NB4 (cell line): ENCODE results near the gene KCNJ5.

ENCODE experiments used
- DNase-seq: peaks from one replicate; pipeline ENCODE4 v3.0.0; 2010; ENCODE audit warnings: low read depth
- H3K4me3 ChIP-seq: one replicate; pipeline ENCODE4 v1.5.1; 2011; ENCODE audit warnings: mild to moderate bottlenecking, low read depth, low read length, moderate library complexity
- MAX ChIP-seq: IDR thresholded peaks from 2 replicates; pipeline ENCODE4 v1.6.1; 2011; ENCODE audit warnings: low read depth, low read length
- MYC ChIP-seq: IDR thresholded peaks from 2 replicates; pipeline ENCODE4 v1.6.1; 2011; ENCODE audit warnings: low read depth, low read length
- POLR2A ChIP-seq: IDR thresholded peaks from 2 replicates; pipeline ENCODE4 v1.6.1; 2011; ENCODE audit warnings: mild to moderate bottlenecking; ENCODE audit not compliant: insufficient read length; ENCODE audit errors: extremely low read depth
- TF ChIP-seq, protein P1 (sequence below): IDR thresholded peaks from one replicate; pipeline ENCODE4 v1.5.1; 2012; ENCODE audit warnings: low read depth, low read length

The KCNJ5 gene

DNA sequence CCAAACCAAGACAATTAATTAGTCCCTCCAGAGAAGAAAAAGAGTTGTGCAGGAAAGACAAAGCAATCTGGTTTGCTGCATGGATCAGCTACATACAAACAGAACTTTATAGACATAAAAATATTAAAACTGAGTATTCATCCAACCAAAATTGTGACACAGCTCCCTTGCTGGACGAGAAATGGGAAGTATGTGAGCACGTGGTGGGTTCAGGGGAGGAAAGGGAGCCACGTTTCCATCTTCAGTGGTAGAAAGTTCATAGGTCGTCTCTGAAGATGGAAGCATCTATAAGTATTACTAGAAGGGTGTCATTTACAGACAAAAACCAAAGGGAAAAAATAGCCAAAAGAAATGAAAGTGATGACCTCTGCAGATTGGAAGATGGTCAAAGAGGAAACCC is 7.1 kb upstream of the KCNJ5 start:
- TF ChIP-seq POLR2A, result no peak
- TF ChIP-seq MAX, result peak; percentile 70
- H3K4me3 ChIP-seq, result no peak overlapping the region

DNA sequence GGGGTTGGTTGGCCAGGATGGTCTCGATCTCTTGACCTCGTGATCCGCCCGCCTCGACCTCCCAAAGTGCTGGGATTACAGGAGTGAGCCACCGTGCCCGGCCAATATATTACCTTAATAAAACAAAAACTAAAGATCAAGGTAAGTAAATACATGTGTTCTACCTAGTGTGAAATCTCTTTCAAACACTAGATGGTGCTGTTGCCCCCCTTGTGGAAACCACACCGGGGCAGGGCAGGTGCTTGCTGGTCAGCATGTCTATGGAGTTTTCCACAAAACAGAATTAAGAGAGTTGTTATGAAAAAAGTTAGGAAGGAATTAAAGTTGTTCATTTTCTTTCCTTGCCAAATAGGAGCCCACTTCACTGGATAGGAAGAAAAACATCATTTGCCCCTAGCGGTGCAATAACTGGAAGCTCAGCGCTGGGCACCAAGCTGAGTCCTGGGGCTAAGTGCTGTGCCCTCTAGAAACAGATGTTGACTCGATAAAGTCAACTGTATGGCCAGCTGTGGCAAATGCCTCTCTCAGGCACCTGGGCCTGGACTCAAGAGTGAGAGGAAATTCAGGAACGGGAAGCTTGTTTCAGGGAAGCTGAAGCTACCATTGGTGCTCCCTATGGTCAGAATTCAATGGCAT is 6.3 kb upstream of the KCNJ5 start:
- TF ChIP-seq POLR2A (no peak), MAX (peak; percentile 86), MYC (peak; percentile 65; the same call in 1 of the 2 replicates)
- TF ChIP-seq, protein P1, sequence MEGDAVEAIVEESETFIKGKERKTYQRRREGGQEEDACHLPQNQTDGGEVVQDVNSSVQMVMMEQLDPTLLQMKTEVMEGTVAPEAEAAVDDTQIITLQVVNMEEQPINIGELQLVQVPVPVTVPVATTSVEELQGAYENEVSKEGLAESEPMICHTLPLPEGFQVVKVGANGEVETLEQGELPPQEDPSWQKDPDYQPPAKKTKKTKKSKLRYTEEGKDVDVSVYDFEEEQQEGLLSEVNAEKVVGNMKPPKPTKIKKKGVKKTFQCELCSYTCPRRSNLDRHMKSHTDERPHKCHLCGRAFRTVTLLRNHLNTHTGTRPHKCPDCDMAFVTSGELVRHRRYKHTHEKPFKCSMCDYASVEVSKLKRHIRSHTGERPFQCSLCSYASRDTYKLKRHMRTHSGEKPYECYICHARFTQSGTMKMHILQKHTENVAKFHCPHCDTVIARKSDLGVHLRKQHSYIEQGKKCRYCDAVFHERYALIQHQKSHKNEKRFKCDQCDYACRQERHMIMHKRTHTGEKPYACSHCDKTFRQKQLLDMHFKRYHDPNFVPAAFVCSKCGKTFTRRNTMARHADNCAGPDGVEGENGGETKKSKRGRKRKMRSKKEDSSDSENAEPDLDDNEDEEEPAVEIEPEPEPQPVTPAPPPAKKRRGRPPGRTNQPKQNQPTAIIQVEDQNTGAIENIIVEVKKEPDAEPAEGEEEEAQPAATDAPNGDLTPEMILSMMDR, result peak; percentile 55
- DNase-seq, result peak; percentile 78
- no peak overlapping the region for H3K4me3 ChIP-seq

More for the DNA sequence above, 7.1 kb upstream of the KCNJ5 start:
- DNase-seq, result no peak

DNA sequence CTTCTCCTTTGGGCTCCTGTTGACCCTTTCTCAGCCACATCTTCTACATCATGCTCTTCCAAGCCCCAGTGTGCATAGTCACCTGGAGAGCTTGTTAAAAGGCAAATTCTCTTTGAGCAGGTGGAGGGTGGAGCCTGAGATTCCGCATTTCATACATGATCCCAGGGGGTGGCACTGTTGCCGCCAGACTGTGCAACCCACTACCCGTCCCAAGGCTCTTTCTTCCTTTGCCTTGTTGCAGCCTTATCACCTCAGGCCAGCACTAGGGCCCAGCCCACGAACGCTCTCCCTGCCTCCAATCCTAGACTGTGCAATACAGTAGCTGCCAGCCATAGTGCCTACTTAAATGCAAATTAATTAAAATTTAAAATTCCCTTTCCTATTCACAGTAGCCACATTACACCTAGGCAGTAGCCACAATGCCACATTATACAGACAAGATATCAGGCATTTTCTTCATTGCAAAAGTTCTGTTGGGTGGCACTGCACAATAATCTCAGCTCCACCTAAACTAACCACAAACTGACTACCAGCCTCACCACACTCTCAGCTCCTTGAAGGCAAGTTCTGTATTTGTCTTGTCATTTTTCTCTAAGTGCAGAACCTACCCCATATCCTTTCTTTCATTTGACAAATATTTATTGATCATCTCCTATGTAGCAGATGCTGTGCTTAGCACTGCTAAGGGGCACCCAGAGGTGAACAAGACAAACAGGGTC is 4.6 kb upstream of the KCNJ5 start:
- no peak for TF ChIP-seq POLR2A
- TF ChIP-seq MAX, result no peak
- TF ChIP-seq, protein P1, result peak; percentile 52
- TF ChIP-seq MYC, result no peak
- no peak overlapping the region for H3K4me3 ChIP-seq
- DNase-seq, result peak; percentile 66

DNA sequence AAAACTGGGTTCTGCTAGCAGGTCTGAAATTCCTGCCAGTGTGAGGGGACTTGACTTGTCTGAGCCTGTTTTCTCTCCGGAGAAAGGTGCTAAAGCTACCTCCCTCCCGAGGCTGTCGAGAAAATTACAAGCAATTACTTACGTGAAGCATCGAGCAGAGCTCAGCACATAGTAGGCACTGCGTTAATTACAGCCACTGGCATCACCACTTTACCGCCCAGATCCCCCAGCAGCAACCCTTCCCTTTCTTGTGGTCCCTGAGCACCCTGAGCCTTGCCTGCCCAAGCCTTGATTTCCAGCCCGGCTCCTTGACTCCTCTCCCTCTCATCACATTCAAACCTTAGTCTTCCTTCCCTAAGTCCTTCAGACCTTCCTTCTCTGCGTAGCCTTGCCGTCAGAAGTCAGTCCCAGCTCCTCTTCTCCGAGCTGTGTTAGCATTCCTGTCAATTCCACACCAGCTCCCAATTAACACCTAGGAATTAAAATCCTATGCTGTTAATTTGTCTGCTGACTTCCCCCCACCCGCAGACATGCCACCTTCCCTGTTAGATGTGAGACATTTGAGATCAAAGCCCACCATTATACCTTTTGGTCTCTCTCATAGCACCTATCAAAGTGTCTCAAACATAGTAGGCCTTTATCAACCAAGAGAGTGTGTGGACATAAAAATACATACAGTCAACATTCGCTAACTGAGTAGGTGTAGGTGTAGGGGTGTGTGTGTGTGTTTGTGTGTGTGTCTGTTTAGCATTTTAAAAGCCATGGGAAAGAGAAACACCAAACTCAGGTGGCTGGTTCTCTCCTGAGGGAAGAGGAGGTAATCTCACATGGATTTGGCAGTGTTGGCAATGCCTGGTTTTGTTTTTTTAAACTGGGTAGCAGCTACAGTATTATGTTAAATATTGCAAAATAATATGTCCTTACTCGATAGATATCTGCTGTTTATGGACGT is 2.8 kb upstream of the KCNJ5 start:
- DNase-seq, result no peak
- H3K4me3 ChIP-seq, result no peak overlapping the region
- TF ChIP-seq POLR2A, result no peak
- TF ChIP-seq, protein P1, result no peak
- no peak for TF ChIP-seq MYC

GRCh38 chr11:128889657-128890213 is 1.4 kb upstream of the KCNJ5 start:
- H3K4me3 ChIP-seq, result no peak overlapping the region
- TF ChIP-seq, protein P1, result no peak
- TF ChIP-seq MAX, result no peak
- TF ChIP-seq POLR2A, result no peak
- no peak for TF ChIP-seq MYC
- no peak for DNase-seq
